ENCODE results near the gene CCDC85A. TPM values are rescaled to one million over a fixed set of nuclear protein-coding genes. Genes with fewer than 3 reads are reported as not detected.

CCDC85A gene
- total RNA-seq, 4 donors from 2014 or later: 0.42 to 2.1 (median 1.3) TPM

DNA sequence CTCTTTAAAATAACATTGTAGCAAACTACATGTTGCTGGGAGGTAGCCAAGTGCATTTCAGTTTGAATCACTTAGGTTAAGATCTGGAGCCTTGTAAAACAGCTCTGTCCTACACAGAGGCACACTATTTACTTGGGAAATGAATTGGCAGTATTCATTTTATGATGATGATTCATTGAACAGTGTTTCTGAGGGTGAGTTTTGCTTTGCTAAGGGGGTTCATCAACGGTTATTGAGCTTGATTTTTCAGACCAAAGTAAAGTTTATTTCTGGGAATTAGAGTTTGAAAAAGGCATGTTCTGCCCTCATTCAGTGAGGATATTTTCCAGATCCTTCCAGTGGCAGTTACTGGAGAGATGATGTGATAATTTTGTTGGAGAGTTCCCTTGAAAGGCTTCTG, 55.6 kb downstream of the CCDC85A start:
- Histone ChIP-seq H3K27ac (no peak overlapping the region), H3K4me1 (no peaks in the 10 kb centered on the region), H3K4me3 (no peak overlapping the region), H3K27me3 (no peaks in the 10 kb centered on the region), H3K36me3 (no peaks in the 10 kb centered on the region), H3K9me3 (no peaks in the 10 kb centered on the region)
- 31 to 44% methylated on average over 1 of the region's 1 CpG for WGBS, 2 donors
- intact Hi-C loops (cut with DNase I): no loop called here
- TF ChIP-seq CTCF (IDR thresholded peaks at IDR 0.05): no peak
- no peak for DNase-seq

- Histone ChIP-seq H3K36me3 (no peaks in the 10 kb centered on the region), H3K27ac (no peak overlapping the region), H3K4me3 (no peak overlapping the region), H3K9me3 (no peaks in the 10 kb centered on the region), H3K27me3 (no peaks in the 10 kb centered on the region), H3K4me1 (no peaks in the 10 kb centered on the region)
- WGBS, 2 donors: 74 to 79% methylated on average over 5 of the region's 5 CpGs
- no peak for TF ChIP-seq CTCF (IDR thresholded peaks at IDR 0.05)
- TF ChIP-seq POLR2A (IDR thresholded peaks at IDR 0.05): no peak
- intact Hi-C loops (cut with DNase I): no loop called here
- DNase-seq: no peak
Measured at GRCh38 chr2:56240210-56240609, 56.4 kb downstream of the CCDC85A start.

GRCh38 chr2:56244506-56244905, 60.7 kb downstream of the CCDC85A start:
- Histone ChIP-seq H3K4me1 (no peaks in the 10 kb centered on the region), H3K4me3 (no peak overlapping the region), H3K9me3 (no peaks in the 10 kb centered on the region), H3K27me3 (no peaks in the 10 kb centered on the region), H3K27ac (no peak overlapping the region), H3K36me3 (no peaks in the 10 kb centered on the region)
- no peak for DNase-seq
- WGBS, 2 donors: no CpG with 5 or more reads among the region's 1 CpG
- intact Hi-C loops (cut with DNase I): no loop called here
- TF ChIP-seq POLR2A (IDR thresholded peaks at IDR 0.05) (no peak), CTCF (IDR thresholded peaks at IDR 0.05) (no peak)

- intact Hi-C loops (cut with DNase I): no loop called here
Measured at GRCh38 chr2:56244911-56245530, 61.2 kb downstream of the CCDC85A start.

More at GRCh38 chr2:56244911-56245530, 61.2 kb downstream of the CCDC85A start:
- 83% methylated on average over 1 of the region's 1 CpG; no CpG with 5 or more reads in 1 of the 2 donors for WGBS, 2 donors
- Histone ChIP-seq H3K4me1 (no peaks in the 10 kb centered on the region), H3K27ac (no peak overlapping the region), H3K9me3 (no peaks in the 10 kb centered on the region), H3K4me3 (no peak overlapping the region), H3K27me3 (no peaks in the 10 kb centered on the region), H3K36me3 (no peaks in the 10 kb centered on the region)
- DNase-seq: no peak
- TF ChIP-seq POLR2A (IDR thresholded peaks at IDR 0.05): no peak
- no peak for TF ChIP-seq CTCF (IDR thresholded peaks at IDR 0.05)

Measured in esophagus squamous epithelium (tissue), 5 donors.